PC-3 (cell line): ENCODE results near the gene ATP4A.

Source experiments
- EZH2 ChIP-seq: fragments of 300-600 bp; sonication (generic); IDR thresholded peaks from one replicate; pipeline ENCODE4 v1.6.1; 2017; ENCODE audit warnings: antibody characterized with exemption, mild to moderate bottlenecking, low read length; ENCODE audit not compliant: unreplicated experiment
- EZH2phosphoT487 ChIP-seq: fragments of 300-600 bp; sonication (generic); IDR thresholded peaks from 2 replicates; pipeline ENCODE4 v1.6.1; 2018; ENCODE audit warnings: mild to moderate bottlenecking, antibody characterized with exemption, low read length, borderline replicate concordance
- TF ChIP-seq, protein P1 (sequence below): fragments of 300-600 bp; sonication (generic); conservative IDR thresholded peaks from 2 replicates; pipeline ENCODE4 v1.5.1; 2017; ENCODE audit warnings: antibody characterized with exemption, low read depth, mild to moderate bottlenecking, low read length

GRCh38 chr19:35502751-35503150 lies 60.7 kb downstream of the ATP4A start:
- TF ChIP-seq, protein P1, sequence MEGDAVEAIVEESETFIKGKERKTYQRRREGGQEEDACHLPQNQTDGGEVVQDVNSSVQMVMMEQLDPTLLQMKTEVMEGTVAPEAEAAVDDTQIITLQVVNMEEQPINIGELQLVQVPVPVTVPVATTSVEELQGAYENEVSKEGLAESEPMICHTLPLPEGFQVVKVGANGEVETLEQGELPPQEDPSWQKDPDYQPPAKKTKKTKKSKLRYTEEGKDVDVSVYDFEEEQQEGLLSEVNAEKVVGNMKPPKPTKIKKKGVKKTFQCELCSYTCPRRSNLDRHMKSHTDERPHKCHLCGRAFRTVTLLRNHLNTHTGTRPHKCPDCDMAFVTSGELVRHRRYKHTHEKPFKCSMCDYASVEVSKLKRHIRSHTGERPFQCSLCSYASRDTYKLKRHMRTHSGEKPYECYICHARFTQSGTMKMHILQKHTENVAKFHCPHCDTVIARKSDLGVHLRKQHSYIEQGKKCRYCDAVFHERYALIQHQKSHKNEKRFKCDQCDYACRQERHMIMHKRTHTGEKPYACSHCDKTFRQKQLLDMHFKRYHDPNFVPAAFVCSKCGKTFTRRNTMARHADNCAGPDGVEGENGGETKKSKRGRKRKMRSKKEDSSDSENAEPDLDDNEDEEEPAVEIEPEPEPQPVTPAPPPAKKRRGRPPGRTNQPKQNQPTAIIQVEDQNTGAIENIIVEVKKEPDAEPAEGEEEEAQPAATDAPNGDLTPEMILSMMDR = no peak
- TF ChIP-seq EZH2phosphoT487 (no peak), EZH2 (no peak)
